Osteoblast (primary cell): Measurements from ENCODE around the gene NKAIN2. TPM values are rescaled to one million over a fixed set of nuclear protein-coding genes. Genes with fewer than 3 reads are reported as not detected.
"Not testable (repeated sequence)": the region's sequence is repeated elsewhere in the genome, so short reads cannot be mapped to it uniquely, and the experiment has no call there.

Experiments
- DNase-seq: peaks from one replicate; pipeline ENCODE4 v3.0.0; 2011; ENCODE audit warnings: low spot score, mixed read lengths; ENCODE audit not compliant: insufficient read length; ENCODE audit errors: missing footprints
- H2AFZ ChIP-seq: 2 replicates; pipeline ENCODE4 v1.6.0; 2011; ENCODE audit warnings: mild to moderate bottlenecking, low read length
- H3K27ac ChIP-seq: 2 replicates; pipeline ENCODE4 v1.5.1; 2011; ENCODE audit warnings: mild to moderate bottlenecking, low read depth, low read length, moderate library complexity
- H3K27me3 ChIP-seq: 2 replicates; pipeline ENCODE4 v1.6.0; 2012; ENCODE audit warnings: mild to moderate bottlenecking, control low read depth, inconsistent platforms, low read length, moderate library complexity; ENCODE audit not compliant: insufficient read depth
- H3K36me3 ChIP-seq: 2 replicates; pipeline ENCODE4 v1.5.1; 2011; ENCODE audit warnings: mild to moderate bottlenecking, low read length, control low read depth, moderate library complexity; ENCODE audit not compliant: insufficient read depth
- H3K4me1 ChIP-seq: 2 replicates; pipeline ENCODE4 v1.5.1; 2011; ENCODE audit warnings: mild to moderate bottlenecking, low read length, control low read depth, moderate library complexity; ENCODE audit not compliant: insufficient read depth
- H3K4me2 ChIP-seq: 2 replicates; pipeline ENCODE4 v1.6.0; 2011; ENCODE audit warnings: mild to moderate bottlenecking, low read length; ENCODE audit not compliant: insufficient read depth
- H3K4me3 ChIP-seq: fragments of 200-600 bp; sonication (generic); 3 replicates; pipeline ENCODE4 v1.5.1; 2012; ENCODE audit warnings: mild to moderate bottlenecking, low read length, inconsistent platforms; ENCODE audit not compliant: insufficient read depth
- H3K79me2 ChIP-seq: 2 replicates; pipeline ENCODE4 v1.6.0; 2012; ENCODE audit warnings: mild to moderate bottlenecking, low read length, control low read depth, inconsistent platforms; ENCODE audit not compliant: insufficient read depth
- H3K9me3 ChIP-seq: 2 replicates; pipeline ENCODE4 v1.5.1; 2011; ENCODE audit warnings: low read depth, low read length, control low read depth
- H4K20me1 ChIP-seq: 2 replicates; pipeline ENCODE4 v1.6.0; 2012; ENCODE audit warnings: mild to moderate bottlenecking, low read length, control low read depth; ENCODE audit not compliant: insufficient read depth
- CTCF ChIP-seq: IDR thresholded peaks from 2 replicates; pipeline ENCODE4 v1.5.1; 2011; ENCODE audit warnings: mild to moderate bottlenecking, low read depth, low read length, moderate library complexity; ENCODE audit errors: extremely low read depth
- total RNA-seq: library from RNA; depleted of rRNA; stranded (reverse); fragments of >200 nt; gene quantifications from 2 replicates; pipeline ENCODE4 v1.2.3, GENCODE V29; 2012

The NKAIN2 gene
- total RNA-seq, 1 donor, result under 0.01 TPM

DNA sequence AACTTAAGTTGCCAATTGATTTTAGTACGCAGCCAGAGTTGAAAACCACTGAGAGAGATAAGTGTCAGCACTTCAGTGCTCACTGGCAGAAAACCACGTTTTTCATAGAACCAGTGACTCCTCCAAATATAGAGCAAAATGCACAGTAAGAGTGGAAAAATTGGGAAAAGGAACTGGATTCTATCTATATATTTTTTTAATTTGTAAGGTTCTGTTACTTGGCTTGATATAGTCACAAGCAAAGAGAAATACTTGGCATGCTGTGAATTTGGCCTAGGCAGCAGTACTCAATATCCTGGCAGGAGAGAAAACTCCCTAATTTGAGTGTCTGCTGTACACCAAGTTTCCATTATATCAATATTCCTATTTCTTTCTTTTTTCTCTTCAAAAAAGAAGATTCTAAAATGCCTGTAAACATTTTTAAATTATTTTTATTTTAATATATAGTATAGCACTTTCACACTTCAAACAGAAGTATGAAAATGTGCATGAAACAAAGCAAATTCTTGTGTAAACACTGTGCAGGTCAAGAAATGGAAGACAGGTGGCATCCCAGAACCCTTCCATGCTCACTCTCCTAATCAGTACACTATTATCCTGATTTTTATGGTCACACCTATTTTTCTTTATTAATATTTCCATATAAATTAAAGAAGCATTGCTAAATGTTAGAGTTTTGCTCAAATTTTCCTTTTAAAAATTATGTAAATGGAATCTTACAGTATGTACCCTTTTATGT lies 596.8 kb downstream of the NKAIN2 start:
- H3K9me3 ChIP-seq, result no peaks in the 10 kb centered on the region
- no peak overlapping the region for H3K27ac ChIP-seq
- no peaks in the 10 kb centered on the region for H3K36me3 ChIP-seq
- H3K4me2 ChIP-seq, result no peak overlapping the region
- H2AFZ ChIP-seq, result no peak overlapping the region
- TF ChIP-seq CTCF, result no peak
- no peak overlapping the region for H3K4me3 ChIP-seq
- H3K4me1 ChIP-seq, result no peaks in the 10 kb centered on the region
- no peaks in the 10 kb centered on the region for H3K27me3 ChIP-seq
- no peaks in the 10 kb centered on the region for H4K20me1 ChIP-seq
- H3K79me2 ChIP-seq, result no peaks in the 10 kb centered on the region
- DNase-seq, result no peak

DNA sequence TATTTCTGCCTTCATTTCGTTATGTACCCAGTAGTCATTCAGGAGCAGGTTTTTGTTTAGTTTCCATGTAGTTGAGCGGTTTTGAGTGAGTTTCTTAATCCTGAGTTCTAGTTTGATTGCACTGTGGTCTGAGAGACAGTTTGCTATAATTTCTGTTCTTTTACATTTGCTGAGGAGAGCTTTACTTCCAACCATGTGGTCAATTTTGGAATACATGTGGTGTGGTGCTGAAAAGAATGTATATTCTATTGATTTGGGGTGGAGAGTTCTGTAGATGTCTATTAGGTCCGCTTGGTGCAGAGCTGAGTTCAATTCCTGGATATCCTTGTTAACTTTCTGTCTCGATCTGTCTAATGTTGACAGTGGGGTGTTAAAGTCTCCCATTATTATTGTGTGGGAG lies 606.8 kb downstream of the NKAIN2 start:
- DNase-seq, H3K4me3 ChIP-seq, H4K20me1 ChIP-seq, H3K4me1 ChIP-seq, H3K4me2 ChIP-seq, H3K36me3 ChIP-seq, H3K9me3 ChIP-seq, H3K27me3 ChIP-seq, H3K27ac ChIP-seq, H2AFZ ChIP-seq, H3K79me2 ChIP-seq: not testable (repeated sequence)

DNA sequence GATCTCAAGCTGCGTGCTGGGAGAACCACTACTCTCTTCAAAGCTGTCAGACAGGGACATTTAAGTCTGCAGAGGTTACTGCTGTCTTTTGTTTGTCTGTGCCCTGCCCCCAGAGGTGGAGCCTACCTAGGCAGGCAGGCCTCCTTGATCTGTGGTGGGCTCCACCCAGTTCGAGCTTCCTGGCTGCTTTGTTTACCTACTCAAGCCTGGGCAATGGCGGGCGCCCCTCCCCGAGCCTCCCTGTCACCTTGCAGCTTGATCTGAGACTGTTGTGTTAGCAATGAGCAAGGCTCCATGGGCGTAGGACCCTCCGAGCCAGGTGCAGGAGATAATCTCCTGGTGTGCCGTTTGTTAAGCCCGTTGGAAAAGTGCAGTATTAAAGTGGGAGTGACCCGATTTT lies 609.0 kb downstream of the NKAIN2 start:
- H3K36me3 ChIP-seq, H3K27me3 ChIP-seq, H3K79me2 ChIP-seq, H2AFZ ChIP-seq, DNase-seq, H3K4me1 ChIP-seq, H4K20me1 ChIP-seq, H3K9me3 ChIP-seq, H3K4me3 ChIP-seq, H3K4me2 ChIP-seq, H3K27ac ChIP-seq: not testable (repeated sequence)

DNA sequence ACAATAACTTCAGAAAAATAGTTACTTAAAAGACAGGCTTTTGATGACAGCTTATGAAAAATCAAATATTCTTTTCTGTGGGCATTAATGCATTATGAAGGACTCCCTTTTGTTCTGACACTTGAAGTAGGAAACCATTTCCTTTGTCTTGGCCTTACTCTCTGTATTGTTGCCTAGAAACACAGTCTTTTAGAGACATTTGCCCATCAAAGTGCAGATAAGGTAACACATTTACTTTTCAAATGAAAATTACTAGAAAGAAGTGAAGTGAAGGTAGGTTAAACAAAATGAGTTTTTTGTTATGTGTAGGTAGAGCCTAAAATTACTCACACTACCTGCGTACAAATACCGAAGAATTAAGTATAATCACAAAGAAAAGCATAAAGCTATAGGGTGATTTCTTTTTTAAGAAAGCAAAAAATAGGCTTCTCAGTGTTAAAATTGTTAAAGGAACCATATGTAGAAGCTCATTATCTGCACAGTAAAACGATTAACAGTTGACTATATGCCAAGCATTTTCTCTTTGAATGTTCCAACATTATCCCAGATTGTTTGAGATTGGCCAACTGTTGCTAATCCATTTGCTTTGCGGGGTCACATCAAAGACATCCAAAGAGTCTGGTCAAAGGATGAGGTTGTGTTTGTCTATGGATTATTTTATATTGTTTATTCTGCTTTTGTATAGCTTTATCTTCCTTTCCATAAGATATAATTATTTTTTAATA lies 616.6 kb downstream of the NKAIN2 start:
- no peak for TF ChIP-seq CTCF
- H3K79me2 ChIP-seq, result no peaks in the 10 kb centered on the region
- no peaks in the 10 kb centered on the region for H3K4me1 ChIP-seq
- no peak overlapping the region for H3K4me3 ChIP-seq
- H2AFZ ChIP-seq, result no peak overlapping the region
- no peaks in the 10 kb centered on the region for H3K27me3 ChIP-seq
- H3K27ac ChIP-seq, result no peak overlapping the region
- H3K9me3 ChIP-seq, result no peaks in the 10 kb centered on the region
- H3K4me2 ChIP-seq, result no peak overlapping the region
- no peak for DNase-seq
- no peaks in the 10 kb centered on the region for H3K36me3 ChIP-seq
- no peaks in the 10 kb centered on the region for H4K20me1 ChIP-seq

DNA sequence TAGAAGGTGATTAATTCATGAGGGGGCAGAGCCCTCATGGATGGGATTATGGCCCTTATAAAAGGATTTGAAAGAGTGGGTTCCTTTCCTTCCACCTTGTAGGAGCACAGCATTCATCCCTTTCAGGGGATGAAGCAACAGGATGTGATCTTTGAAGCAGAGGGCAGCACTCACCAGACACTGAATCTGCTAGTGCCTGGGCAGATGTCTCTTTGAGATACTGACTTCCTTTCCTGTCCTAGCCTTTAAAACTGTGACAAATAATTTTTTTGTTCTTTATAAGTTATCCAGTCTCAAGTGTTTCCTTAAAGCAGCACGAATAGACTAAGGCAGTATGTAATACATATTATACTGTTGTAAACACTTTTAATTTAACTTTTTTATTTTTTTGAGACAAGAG lies 620.0 kb downstream of the NKAIN2 start:
- Histone ChIP-seq H4K20me1 (no peaks in the 10 kb centered on the region), H3K9me3 (no peaks in the 10 kb centered on the region), H3K27me3 (no peaks in the 10 kb centered on the region), H3K27ac (no peak overlapping the region), H3K4me2 (no peak overlapping the region), H3K4me1 (no peaks in the 10 kb centered on the region), H3K79me2 (no peaks in the 10 kb centered on the region), H2AFZ (no peak overlapping the region), H3K4me3 (no peak overlapping the region), H3K36me3 (no peaks in the 10 kb centered on the region)
- TF ChIP-seq CTCF, result no peak
- DNase-seq, result no peak
